Mesenchymal stem cell (in vitro differentiated cells and primary cell): Measurements from ENCODE around the gene FAM83F.

Experiments
- DNase-seq: peaks from one replicate; pipeline ENCODE4 v3.0.0-alpha.2; 2013
- H2AFZ ChIP-seq: one replicate; pipeline ENCODE4 v1.6.1; 2013; ENCODE audit warnings: low read depth, mild to moderate bottlenecking, control low read depth, inconsistent platforms, low read length, moderate library complexity
- H2AK5ac ChIP-seq: 2 replicates; pipeline ENCODE4 v1.6.1; 2013; ENCODE audit warnings: low read length, moderate library complexity, mild to moderate bottlenecking, inconsistent platforms; ENCODE audit not compliant: severe bottlenecking
- H2BK120ac ChIP-seq: one replicate; pipeline ENCODE4 v1.6.1; 2013; ENCODE audit warnings: low read depth, mild to moderate bottlenecking, inconsistent platforms, low read length, moderate library complexity
- H2BK12ac ChIP-seq, 2 experiments: one replicate each; pipeline ENCODE4 v1.6.1; 2013; ENCODE audit warnings: inconsistent platforms in 2 of 2, low read length in 2 of 2, mild to moderate bottlenecking in 2 of 2, moderate library complexity in 2 of 2, control low read depth in 1 of 2
- H2BK15ac ChIP-seq: one replicate; pipeline ENCODE4 v1.6.1; 2013; ENCODE audit warnings: mild to moderate bottlenecking, low read depth, inconsistent platforms; ENCODE audit not compliant: poor library complexity, severe bottlenecking
- H2BK5ac ChIP-seq: 2 replicates; pipeline ENCODE4 v1.6.1; 2013; ENCODE audit warnings: low read depth, mild to moderate bottlenecking, low read length, control low read depth, inconsistent platforms; ENCODE audit not compliant: poor library complexity, severe bottlenecking
- H3K14ac ChIP-seq, 2 experiments: one replicate each; pipeline ENCODE4 v1.6.1; 2013; ENCODE audit warnings: inconsistent platforms in 2 of 2, low read length in 2 of 2, control low read depth in 1 of 2, mild to moderate bottlenecking in 1 of 2, moderate library complexity in 1 of 2
- H3K18ac ChIP-seq, 2 experiments: one replicate each; pipeline ENCODE4 v1.6.1; 2013; ENCODE audit warnings: inconsistent platforms in 2 of 2, low read length in 2 of 2, control low read depth in 1 of 2, low read depth in 1 of 2, mild to moderate bottlenecking in 1 of 2
- H3K23ac ChIP-seq, 2 experiments: one replicate each; pipeline ENCODE4 v1.6.1; 2013; ENCODE audit warnings: inconsistent platforms in 2 of 2, low read length in 2 of 2, mild to moderate bottlenecking in 2 of 2, moderate library complexity in 2 of 2, control low read depth in 1 of 2
- H3K27ac ChIP-seq: 2 replicates; pipeline ENCODE4 v1.5.1; 2013; ENCODE audit warnings: mild to moderate bottlenecking, moderate library complexity, low read length, control low read depth, inconsistent platforms; ENCODE audit not compliant: poor library complexity, severe bottlenecking
- H3K27me3 ChIP-seq, 2 experiments: 2 replicates each; pipeline versions ENCODE4 v1.6.1 to v1.7.0; 2013; ENCODE audit warnings: low read length in 2 of 2, mild to moderate bottlenecking in 2 of 2, moderate library complexity in 2 of 2, control low read depth in 1 of 2, inconsistent platforms in 1 of 2; ENCODE audit not compliant: control insufficient read depth in 1 of 2, insufficient read depth in 1 of 2
- H3K36me3 ChIP-seq, 2 experiments: 2 replicates each; pipeline versions ENCODE4 v1.6.1 to v1.7.0; 2013; ENCODE audit warnings: low read length in 2 of 2, control low read depth in 1 of 2, inconsistent platforms in 1 of 2, low read depth in 1 of 2, mild to moderate bottlenecking in 1 of 2; ENCODE audit not compliant: insufficient read depth in 2 of 2, control insufficient read depth in 1 of 2
- H3K4ac ChIP-seq, 2 experiments: one replicate each; pipeline ENCODE4 v1.6.1; 2013; ENCODE audit warnings: inconsistent platforms in 2 of 2, low read length in 2 of 2, mild to moderate bottlenecking in 2 of 2, moderate library complexity in 2 of 2, control low read depth in 1 of 2, low read depth in 1 of 2
- H3K4me1 ChIP-seq: 2 replicates; pipeline ENCODE4 v1.6.1; 2013; ENCODE audit warnings: low read depth, low read length, control low read depth; ENCODE audit not compliant: control insufficient read depth, insufficient read depth
- H3K4me2 ChIP-seq: 2 replicates; pipeline ENCODE4 v1.6.1; 2013; ENCODE audit warnings: low read length, mild to moderate bottlenecking, inconsistent platforms; ENCODE audit not compliant: poor library complexity, severe bottlenecking
- H3K4me3 ChIP-seq, 2 experiments: 2 replicates each; pipeline versions ENCODE4 v1.5.1 to v1.7.0; 2013; ENCODE audit warnings: low read length in 2 of 2, mild to moderate bottlenecking in 2 of 2, control low read depth in 1 of 2, low read depth in 1 of 2; ENCODE audit not compliant: insufficient read depth in 1 of 2
- H3K79me1 ChIP-seq: replicated peaks from 2 replicates; pipeline ENCODE4 v1.6.1; 2013; ENCODE audit warnings: mild to moderate bottlenecking, control low read depth, low read length, inconsistent platforms; ENCODE audit not compliant: poor library complexity, severe bottlenecking
- H3K9ac ChIP-seq: 2 replicates; pipeline ENCODE4 v1.7.0; 2013; ENCODE audit warnings: mild to moderate bottlenecking, low read length, moderate library complexity
- H3K9me3 ChIP-seq: 2 replicates; pipeline ENCODE4 v1.7.0; 2013; ENCODE audit warnings: mild to moderate bottlenecking, low read length; ENCODE audit not compliant: control insufficient read depth
- H4K8ac ChIP-seq: one replicate; pipeline ENCODE4 v1.6.1; 2013; ENCODE audit warnings: inconsistent platforms, mild to moderate bottlenecking, low read length, moderate library complexity
- H4K91ac ChIP-seq: one replicate; pipeline ENCODE4 v1.6.1; 2013; ENCODE audit warnings: mild to moderate bottlenecking, low read length, inconsistent platforms
- WGBS: methylation state at CpG from one replicate; pipeline ENCODE4 v1.1.7; 2013; ENCODE audit warnings: mixed read lengths; 5-methylcytosine and 5-hydroxymethylcytosine counted together

The FAM83F gene

DNA sequence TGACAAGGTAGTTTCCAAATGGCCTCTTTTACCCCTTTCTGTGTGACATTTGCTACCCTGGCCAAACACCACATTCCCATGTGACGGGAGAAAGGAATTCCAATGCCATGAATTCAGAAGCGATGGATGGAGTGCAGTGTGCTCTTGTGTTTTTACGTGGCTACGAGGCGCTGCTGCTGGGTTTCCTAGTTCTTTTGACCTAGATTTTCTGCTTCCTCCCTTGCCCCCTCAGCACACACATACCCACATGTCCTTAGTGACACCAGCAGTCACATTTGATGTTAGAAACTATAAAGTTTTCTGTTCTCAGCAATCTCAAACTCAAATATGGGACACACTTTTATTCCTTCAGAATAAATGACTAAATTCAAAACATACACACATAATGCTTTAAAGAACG lies 42.4 kb upstream of the FAM83F start:
- Histone ChIP-seq H3K4me3 (no peak overlapping the region), H3K4me2 (no peak overlapping the region), H3K36me3 (no peaks in the 10 kb centered on the region), H3K9me3 (no peaks in the 10 kb centered on the region), H2AK5ac (no peak overlapping the region), H2BK15ac (no peak overlapping the region), H4K91ac (no peak overlapping the region), H3K23ac (no peak overlapping the region), H3K4ac (no peak overlapping the region), H3K79me1 (no peaks in the 10 kb centered on the region), H3K4me1 (peaks cover 3% of the 10 kb centered on the region), H3K14ac (no peak overlapping the region), H3K27me3 (peaks cover 7 to 34% of the 10 kb centered on the region in 2 experiments), H3K27ac (no peak overlapping the region), H4K8ac (no peak overlapping the region), H2BK12ac (no peak overlapping the region), H2AFZ (no peak overlapping the region), H3K18ac (no peak overlapping the region), H2BK5ac (no peak overlapping the region), H2BK120ac (no peak overlapping the region), H3K9ac (no peak overlapping the region)
- no peak for DNase-seq
- WGBS: 94% methylated on average over 5 of the region's 6 CpGs

DNA sequence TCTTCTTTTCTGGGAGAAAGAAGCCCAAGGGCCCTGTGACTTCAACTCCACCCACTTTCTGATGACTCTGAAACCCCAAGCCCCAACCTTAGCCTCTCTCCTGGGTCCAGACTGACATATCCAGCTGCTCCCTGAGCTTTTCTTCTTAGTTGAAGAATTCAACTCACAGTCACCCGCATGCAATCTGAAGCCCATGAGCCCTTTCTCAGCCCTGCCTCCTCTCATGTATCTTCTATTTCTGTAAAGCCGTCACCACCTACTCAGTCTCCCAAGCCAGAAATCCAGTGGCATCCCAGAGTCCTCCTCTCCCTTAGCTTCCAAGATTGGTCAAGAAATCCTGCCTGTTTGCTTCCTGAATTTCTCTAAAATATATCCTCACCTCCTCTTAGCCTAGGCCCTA lies 41.7 kb upstream of the FAM83F start:
- WGBS: 98% methylated on average over 2 of the region's 2 CpGs
- H3K9ac ChIP-seq: no peak overlapping the region

DNA sequence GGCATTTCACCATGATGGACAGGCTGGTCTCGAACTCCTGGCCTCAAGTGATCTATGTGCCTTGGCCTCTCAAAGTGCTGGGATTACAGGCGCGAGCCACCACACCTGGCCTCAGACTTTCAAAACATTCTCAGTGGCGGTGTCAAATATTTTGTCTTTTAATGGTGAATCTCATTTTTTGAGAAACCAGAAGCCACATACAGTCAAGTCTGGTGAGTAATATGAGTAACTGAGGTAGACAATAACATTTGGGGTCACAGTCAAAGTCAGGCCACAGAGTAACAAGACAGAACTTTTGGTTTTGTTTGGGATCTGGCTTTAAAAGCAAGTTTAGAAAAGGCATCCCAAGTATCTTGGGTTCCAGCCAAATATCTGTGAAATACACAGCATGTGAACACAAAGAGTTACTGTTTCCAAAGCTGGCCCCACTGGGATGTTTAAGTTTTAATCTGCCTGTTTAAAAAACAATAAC lies 40.1 kb upstream of the FAM83F start:
- H4K8ac ChIP-seq: no peak overlapping the region
- H2BK5ac ChIP-seq: no peak overlapping the region
- no peak overlapping the region for H2BK12ac ChIP-seq
- 73% methylated on average over 4 of the region's 4 CpGs for WGBS
- H3K4ac ChIP-seq: no peak overlapping the region
- no peak overlapping the region for H3K4me3 ChIP-seq
- H3K36me3 ChIP-seq: no peaks in the 10 kb centered on the region
- H2BK15ac ChIP-seq: no peak overlapping the region
- no peak overlapping the region for H2AFZ ChIP-seq
- H3K9me3 ChIP-seq: no peaks in the 10 kb centered on the region
- peaks cover 10% of the 10 kb centered on the region for H3K4me1 ChIP-seq
- H3K18ac ChIP-seq: no peak overlapping the region
- H3K79me1 ChIP-seq: no peaks in the 10 kb centered on the region
- H2BK120ac ChIP-seq: no peak overlapping the region
- H3K27me3 ChIP-seq: peaks cover 7 to 43% of the 10 kb centered on the region in 2 experiments
- no peak overlapping the region for H3K4me2 ChIP-seq
- no peak overlapping the region for H3K9ac ChIP-seq
- H2AK5ac ChIP-seq: no peak overlapping the region
- no peak overlapping the region for H3K23ac ChIP-seq
- no peak overlapping the region for H4K91ac ChIP-seq
- H3K14ac ChIP-seq: no peak overlapping the region
- peak; percentile 78 for DNase-seq
- peak overlapping the region; percentile 43 for H3K27ac ChIP-seq

More for the DNA sequence above, 41.7 kb upstream of the FAM83F start:
- Histone ChIP-seq H2BK15ac (no peak overlapping the region), H3K4ac (no peak overlapping the region), H2AK5ac (no peak overlapping the region), H2BK5ac (no peak overlapping the region), H2BK12ac (no peak overlapping the region), H3K36me3 (no peaks in the 10 kb centered on the region), H3K79me1 (no peaks in the 10 kb centered on the region), H2BK120ac (no peak overlapping the region), H3K4me2 (no peak overlapping the region), H4K91ac (no peak overlapping the region), H3K4me1 (peaks cover 3% of the 10 kb centered on the region), H3K9me3 (no peaks in the 10 kb centered on the region), H2AFZ (no peak overlapping the region), H3K27me3 (peaks cover 7 to 34% of the 10 kb centered on the region in 2 experiments), H3K27ac (no peak overlapping the region), H3K23ac (no peak overlapping the region), H3K4me3 (no peak overlapping the region), H3K18ac (no peak overlapping the region), H3K14ac (no peak overlapping the region), H4K8ac (no peak overlapping the region)
- DNase-seq: no peak

- no peak overlapping the region for H2BK15ac ChIP-seq
- no peak overlapping the region for H2BK120ac ChIP-seq
- no peak overlapping the region for H3K27ac ChIP-seq
- H3K18ac ChIP-seq: no peak overlapping the region
- H3K4ac ChIP-seq: no peak overlapping the region
- no peak overlapping the region for H4K91ac ChIP-seq
- H3K9ac ChIP-seq: no peak overlapping the region
- 100% methylated on average over 1 of the region's 2 CpGs for WGBS
- no peak overlapping the region for H4K8ac ChIP-seq
- H3K23ac ChIP-seq: no peak overlapping the region
- no peaks in the 10 kb centered on the region for H3K9me3 ChIP-seq
- H3K4me1 ChIP-seq: peaks cover 16% of the 10 kb centered on the region
- peak; percentile 6 for DNase-seq
- H2BK5ac ChIP-seq: no peak overlapping the region
- no peak overlapping the region for H3K4me3 ChIP-seq
- no peak overlapping the region for H3K14ac ChIP-seq
- H3K36me3 ChIP-seq: no peaks in the 10 kb centered on the region
- H3K4me2 ChIP-seq: no peak overlapping the region
- peaks cover 0 to 37% of the 10 kb centered on the region in 2 experiments for H3K27me3 ChIP-seq
- H2AFZ ChIP-seq: no peak overlapping the region
- no peaks in the 10 kb centered on the region for H3K79me1 ChIP-seq
- peak overlapping the region in 1 of 2 experiments; percentile 21 for H2BK12ac ChIP-seq
- peak overlapping the region; percentile 13 for H2AK5ac ChIP-seq
Measured at GRCh38 chr22:39955675-39956074, 39.1 kb upstream of the FAM83F start.
